22Rv1 (cell line): Measurements from ENCODE around the gene TEX264.

Source experiments
- ZFX ChIP-seq: fragments of 450-650 bp; IDR thresholded peaks from 2 replicates; pipeline ENCODE4 v1.6.1; 2017; ENCODE audit warnings: antibody characterized with exemption, borderline replicate concordance
- TF ChIP-seq, protein P1 (sequence below): fragments of 450-650 bp; IDR thresholded peaks from 2 replicates; pipeline ENCODE4 v1.5.1; 2017; ENCODE audit warnings: mild to moderate bottlenecking

DNA sequence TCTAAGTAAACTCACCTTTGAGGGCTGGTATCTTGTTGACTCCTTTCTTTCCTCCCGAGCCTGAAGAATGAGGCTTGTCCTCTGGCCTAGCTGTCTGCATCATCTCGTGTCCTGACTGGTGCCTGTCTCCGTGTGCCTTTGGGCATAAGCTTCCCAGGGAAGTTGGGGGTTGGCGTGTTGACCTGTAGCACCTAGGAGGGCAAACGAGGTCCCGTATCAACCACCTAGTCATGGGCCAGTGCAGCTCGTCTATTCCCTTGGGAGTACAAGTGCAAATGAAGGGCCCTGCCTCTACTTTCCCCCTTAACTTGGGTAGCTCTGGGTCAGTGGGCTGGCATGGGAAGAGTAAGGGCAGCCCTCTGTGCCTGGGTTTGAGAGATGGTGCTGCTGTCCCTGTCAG, 8.7 kb downstream of the TEX264 start:
- TF ChIP-seq, protein P1, sequence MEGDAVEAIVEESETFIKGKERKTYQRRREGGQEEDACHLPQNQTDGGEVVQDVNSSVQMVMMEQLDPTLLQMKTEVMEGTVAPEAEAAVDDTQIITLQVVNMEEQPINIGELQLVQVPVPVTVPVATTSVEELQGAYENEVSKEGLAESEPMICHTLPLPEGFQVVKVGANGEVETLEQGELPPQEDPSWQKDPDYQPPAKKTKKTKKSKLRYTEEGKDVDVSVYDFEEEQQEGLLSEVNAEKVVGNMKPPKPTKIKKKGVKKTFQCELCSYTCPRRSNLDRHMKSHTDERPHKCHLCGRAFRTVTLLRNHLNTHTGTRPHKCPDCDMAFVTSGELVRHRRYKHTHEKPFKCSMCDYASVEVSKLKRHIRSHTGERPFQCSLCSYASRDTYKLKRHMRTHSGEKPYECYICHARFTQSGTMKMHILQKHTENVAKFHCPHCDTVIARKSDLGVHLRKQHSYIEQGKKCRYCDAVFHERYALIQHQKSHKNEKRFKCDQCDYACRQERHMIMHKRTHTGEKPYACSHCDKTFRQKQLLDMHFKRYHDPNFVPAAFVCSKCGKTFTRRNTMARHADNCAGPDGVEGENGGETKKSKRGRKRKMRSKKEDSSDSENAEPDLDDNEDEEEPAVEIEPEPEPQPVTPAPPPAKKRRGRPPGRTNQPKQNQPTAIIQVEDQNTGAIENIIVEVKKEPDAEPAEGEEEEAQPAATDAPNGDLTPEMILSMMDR, result no peak
- no peak for TF ChIP-seq ZFX
